Tibial artery (tissue), 4 donors: ENCODE results near the gene CD14.
A peak's percentile ranks its signal among the peaks of the same experiment; 100 is the strongest.

Experiments
- DNase-seq, 2 donors: peaks; one replicate each; pipeline ENCODE4 v3.0.0-alpha.2; 2019
- H3K27ac ChIP-seq, 2 donors: fragments of 200-600 bp; sonication (generic) in 1 of 2; 1 replicate in 1 of 2; 2 replicates in 1 of 2; pipeline ENCODE4 v1.5.1; 2018 to 2019; ENCODE audit warnings: mild to moderate bottlenecking in 1 of 2
- H3K27me3 ChIP-seq, 2 donors: fragments of 200-600 bp; sonication (generic) in 1 of 2; one replicate each; pipeline versions ENCODE4 v1.5.1 to v1.6.0; 2016 to 2019
- H3K36me3 ChIP-seq, 3 donors: fragments of 200-600 bp; sonication (generic) in 2 of 3; one replicate each; pipeline ENCODE4 v1.5.1; 2016 to 2019; ENCODE audit warnings: mild to moderate bottlenecking in 2 of 3
- H3K4me1 ChIP-seq, 4 donors: fragments of 200-600 bp; sonication (generic) in 2 of 4; 1 replicate in 3 of 4; 2 replicates in 1 of 4; pipeline ENCODE4 v1.5.1; 2016 to 2019
- H3K4me3 ChIP-seq, 2 donors: fragments of 200-600 bp; sonication (generic) in 1 of 2; 1 replicate in 1 of 2; 2 replicates in 1 of 2; pipeline ENCODE4 v1.5.1; 2018 to 2019; ENCODE audit warnings: mild to moderate bottlenecking in 2 of 2
- H3K9me3 ChIP-seq, 3 donors: fragments of 200-600 bp; sonication (generic) in 1 of 3; one replicate each; pipeline ENCODE4 v1.5.1; 2016 to 2019
- CTCF ChIP-seq, 2 experiments: fragments of 200-600 bp in 1 of 2; fragments of 450-650 bp in 1 of 2; IDR thresholded peaks; one replicate each; pipeline ENCODE4 v1.5.1; 2017 to 2019; ENCODE audit warnings: antibody characterized with exemption in 2 of 2, mild to moderate bottlenecking in 1 of 2, moderate library complexity in 1 of 2
- intact Hi-C: fragments of 100-400 bp; cut with DNase I; formaldehyde crosslinking; loops from one replicate; pipeline ENCODE4 v1.15.0; 2023; ENCODE audit warnings: low total_unique reads

Gene CD14

DNA sequence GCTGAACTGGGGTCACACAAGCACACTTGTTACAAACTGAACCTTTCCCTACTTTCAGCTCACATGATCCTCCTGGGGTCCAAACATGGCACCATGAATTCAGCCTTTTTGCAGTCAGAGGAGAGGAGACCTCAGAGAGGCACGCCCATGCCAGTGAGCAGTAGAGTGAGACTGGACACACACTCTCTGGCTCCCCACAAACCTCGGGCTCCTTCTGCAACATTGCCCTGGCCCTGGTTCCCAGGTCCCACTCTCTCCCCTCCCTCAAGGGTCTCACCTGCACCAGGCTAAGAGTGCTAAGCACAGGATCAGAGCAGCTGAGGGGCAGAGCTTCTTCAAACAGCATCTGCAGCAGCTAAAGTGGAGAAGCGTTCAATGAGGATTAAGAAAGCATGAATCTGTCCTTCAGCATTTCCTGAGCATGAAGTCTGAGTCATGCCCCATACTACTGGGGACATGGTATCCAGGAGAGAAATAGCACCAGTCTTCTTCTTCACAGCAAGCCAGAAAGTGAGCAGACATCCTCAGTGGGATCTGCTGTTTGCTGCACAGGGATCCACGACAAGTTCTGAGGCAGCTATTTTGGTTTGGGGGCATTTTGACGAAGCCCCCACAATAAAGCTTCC lies 41.1 kb downstream of the CD14 start:
- Histone ChIP-seq H3K4me1 (peaks cover 0 to 22% (median 8%) of the 10 kb centered on the region in 4 donors), H3K27ac (no peak overlapping the region), H3K27me3 (no peaks in the 10 kb centered on the region), H3K9me3 (no peaks in the 10 kb centered on the region), H3K36me3 (no peaks in the 10 kb centered on the region), H3K4me3 (no peak overlapping the region)
- no peak for DNase-seq
- TF ChIP-seq CTCF (IDR thresholded peaks at IDR 0.05), result no peak
- intact Hi-C loops, result no loop called here

GRCh38 chr5:140590861-140591260 lies 42.1 kb downstream of the CD14 start:
- Histone ChIP-seq H3K4me3 (no peak overlapping the region), H3K27ac (no peak overlapping the region), H3K4me1 (peaks cover 0 to 22% (median 8%) of the 10 kb centered on the region in 4 donors), H3K36me3 (no peaks in the 10 kb centered on the region), H3K9me3 (no peaks in the 10 kb centered on the region), H3K27me3 (no peaks in the 10 kb centered on the region)
- no peak for DNase-seq
- intact Hi-C loops, result no loop called here
- TF ChIP-seq CTCF (IDR thresholded peaks at IDR 0.05), result no peak

- no peak overlapping the region for H3K4me3 ChIP-seq
- H3K27ac ChIP-seq, result peak overlapping the region; percentile 22 to 42
- H3K4me1 ChIP-seq, result peaks cover 0 to 22% (median 8%) of the 10 kb centered on the region in 4 donors
- no peaks in the 10 kb centered on the region for H3K27me3 ChIP-seq
- H3K9me3 ChIP-seq, result no peaks in the 10 kb centered on the region
- H3K36me3 ChIP-seq, result no peaks in the 10 kb centered on the region
- TF ChIP-seq CTCF (IDR thresholded peaks at IDR 0.05), result no peak
- no peak for DNase-seq
- intact Hi-C loops, result no loop called here
Measured at GRCh38 chr5:140588311-140589070, 44.5 kb downstream of the CD14 start.

DNA sequence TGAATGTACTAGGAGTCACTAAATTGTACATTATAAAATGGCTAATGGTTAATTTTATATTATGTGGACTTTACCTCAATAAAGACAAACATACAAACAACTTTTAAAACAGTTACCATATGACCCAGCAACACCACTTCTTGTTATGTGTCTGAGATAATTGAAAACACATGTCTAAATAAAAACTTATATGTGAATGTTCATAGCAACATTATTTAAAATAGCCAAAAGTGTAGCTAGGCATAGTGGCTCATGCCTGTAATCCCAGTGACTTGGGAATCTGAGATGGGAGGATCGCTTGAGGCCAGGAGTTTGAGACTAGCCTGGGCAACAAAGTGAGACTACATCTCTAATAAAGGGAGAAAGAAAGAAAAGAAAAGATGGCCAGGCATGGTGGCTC lies 45.5 kb downstream of the CD14 start:
- Histone ChIP-seq H3K4me3 (no peak overlapping the region), H3K9me3 (no peaks in the 10 kb centered on the region), H3K27ac (no peak overlapping the region), H3K27me3 (no peaks in the 10 kb centered on the region), H3K36me3 (no peaks in the 10 kb centered on the region), H3K4me1 (peaks cover 0 to 22% (median 8%) of the 10 kb centered on the region in 4 donors)
- intact Hi-C loops, result no loop called here
- DNase-seq, result no peak
- no peak for TF ChIP-seq CTCF (IDR thresholded peaks at IDR 0.05)
